Endothelial cell (in vitro differentiated cells): Measurements from ENCODE around the gene CAMTA1. TPM values are rescaled to one million over a fixed set of nuclear protein-coding genes. Genes with fewer than 3 reads are reported as not detected.

Source experiments
- DNase-seq: peaks from one replicate; pipeline ENCODE4 v3.0.0; 2021; ENCODE audit warnings: low spot score
- H3K27ac Mint-ChIP-seq: one replicate; pipeline ENCODE4 v1.8.0; 2021; ENCODE audit warnings: mixed read lengths, inconsistent platforms; ENCODE audit not compliant: unreplicated experiment
- H3K27me3 Mint-ChIP-seq: one replicate; pipeline ENCODE4 v1.8.0; 2021; ENCODE audit warnings: mild to moderate bottlenecking, moderate library complexity, mixed read lengths, inconsistent platforms; ENCODE audit not compliant: unreplicated experiment
- H3K36me3 Mint-ChIP-seq: one replicate; pipeline ENCODE4 v1.8.0; 2021; ENCODE audit warnings: mild to moderate bottlenecking, low read depth, mixed read lengths, inconsistent platforms; ENCODE audit not compliant: unreplicated experiment
- H3K4me1 Mint-ChIP-seq: one replicate; pipeline ENCODE4 v1.8.0; 2021; ENCODE audit warnings: mild to moderate bottlenecking, mixed read lengths, inconsistent platforms; ENCODE audit not compliant: unreplicated experiment
- H3K4me3 Mint-ChIP-seq: one replicate; pipeline ENCODE4 v1.8.0; 2021; ENCODE audit warnings: mild to moderate bottlenecking, mixed read lengths, inconsistent platforms; ENCODE audit not compliant: unreplicated experiment
- H3K9me3 Mint-ChIP-seq: one replicate; pipeline ENCODE4 v1.8.0; 2021; ENCODE audit warnings: mixed read lengths, inconsistent platforms; ENCODE audit not compliant: unreplicated experiment
- CTCF ChIP-seq: fragments of 200-600 bp; sonication (generic); IDR thresholded peaks from one replicate; pipeline ENCODE4 v1.5.0; 2021; ENCODE audit warnings: antibody characterized with exemption; ENCODE audit not compliant: unreplicated experiment
- total RNA-seq: library from RNA; stranded (reverse); fragmentation: NEBNext Ultra II Directional; extraction: Animal tissue kit (Norgen Biotek cat#: 25700); gene quantifications from one replicate; pipeline ENCODE4 v1.2.1, GENCODE V29; 2021; ENCODE audit not compliant: unreplicated experiment

CAMTA1 gene
- total RNA-seq, 1 donor from 2014 or later = 87.3 TPM

GRCh38 chr1:7331926-7332535, 546.8 kb downstream of the CAMTA1 start:
- no peak for DNase-seq
- H3K4me3 Mint-ChIP-seq = no peak overlapping the region
- peaks cover 4% of the 10 kb centered on the region for H3K36me3 Mint-ChIP-seq
- TF ChIP-seq CTCF = no peak
- peaks cover 7% of the 10 kb centered on the region for H3K4me1 Mint-ChIP-seq
- no peaks in the 10 kb centered on the region for H3K9me3 Mint-ChIP-seq
- H3K27ac Mint-ChIP-seq = no peak overlapping the region
- H3K27me3 Mint-ChIP-seq = peaks cover 5% of the 10 kb centered on the region

- Mint-ChIP-seq H3K36me3 (no peaks in the 10 kb centered on the region), H3K27me3 (peaks cover 5% of the 10 kb centered on the region), H3K4me1 (peaks cover 7% of the 10 kb centered on the region), H3K27ac (no peak overlapping the region), H3K4me3 (no peak overlapping the region), H3K9me3 (no peaks in the 10 kb centered on the region)
- DNase-seq = no peak
- TF ChIP-seq CTCF = no peak
Measured at GRCh38 chr1:7333094-7333493, 547.8 kb downstream of the CAMTA1 start.

GRCh38 chr1:7333620-7334019, 548.4 kb downstream of the CAMTA1 start:
- Mint-ChIP-seq H3K27ac (no peak overlapping the region), H3K27me3 (peaks cover 5% of the 10 kb centered on the region), H3K4me1 (peaks cover 10% of the 10 kb centered on the region), H3K36me3 (no peaks in the 10 kb centered on the region), H3K4me3 (no peak overlapping the region), H3K9me3 (no peaks in the 10 kb centered on the region)
- DNase-seq = no peak
- no peak for TF ChIP-seq CTCF

GRCh38 chr1:7334475-7335035, 549.3 kb downstream of the CAMTA1 start:
- Mint-ChIP-seq H3K27me3 (peaks cover 5% of the 10 kb centered on the region), H3K4me1 (peaks cover 12% of the 10 kb centered on the region), H3K4me3 (no peak overlapping the region), H3K27ac (no peak overlapping the region), H3K36me3 (no peaks in the 10 kb centered on the region), H3K9me3 (no peaks in the 10 kb centered on the region)
- DNase-seq = no peak
- TF ChIP-seq CTCF = no peak

GRCh38 chr1:7335224-7335879, 550.1 kb downstream of the CAMTA1 start:
- H3K36me3 Mint-ChIP-seq = no peaks in the 10 kb centered on the region
- no peak for TF ChIP-seq CTCF
- no peak overlapping the region for H3K27ac Mint-ChIP-seq
- H3K27me3 Mint-ChIP-seq = peaks cover 3% of the 10 kb centered on the region
- no peak overlapping the region for H3K4me3 Mint-ChIP-seq
- DNase-seq = no peak
- peaks cover 12% of the 10 kb centered on the region for H3K4me1 Mint-ChIP-seq
- H3K9me3 Mint-ChIP-seq = no peaks in the 10 kb centered on the region
